ENCODE results near the gene MPP3. TPM values are rescaled to one million over a fixed set of nuclear protein-coding genes. Genes with fewer than 3 reads are reported as not detected.
"Not testable (repeated sequence)": the region's sequence is repeated elsewhere in the genome, so short reads cannot be mapped to it uniquely, and the experiment has no call there.

The MPP3 gene
- total RNA-seq, 2 donors from 2014 or later, result 30.7 to 74.2 TPM

- DNase-seq, result no peak
- no peak for ATAC-seq
- intact Hi-C loops (cut with DNase I), result no loop called here
Measured at GRCh38 chr17:43816336-43817320, 16.3 kb downstream of the MPP3 start.

GRCh38 chr17:43814714-43815113, 18.2 kb downstream of the MPP3 start:
- ATAC-seq (no peak), DNase-seq (no peak)
- intact Hi-C loops (cut with DNase I), result no loop called here

- DNase-seq (no peak), ATAC-seq (no peak)
- intact Hi-C loops (cut with DNase I), result no loop called here
Measured at GRCh38 chr17:43814026-43814425, 18.9 kb downstream of the MPP3 start.

- DNase-seq, result no peak
- intact Hi-C loops (cut with DNase I), result no loop called here
- ATAC-seq, result no peak
Measured at GRCh38 chr17:43813386-43813785, 19.6 kb downstream of the MPP3 start.

GRCh38 chr17:43812396-43813265, 20.3 kb downstream of the MPP3 start:
- ATAC-seq, result no peak
- intact Hi-C loops (cut with DNase I), result no loop called here

GRCh38 chr17:43810823-43811222, 22.1 kb downstream of the MPP3 start:
- DNase-seq, result no peak
- intact Hi-C loops (cut with DNase I), result no loop called here
- no peak for ATAC-seq

More at GRCh38 chr17:43812396-43813265, 20.3 kb downstream of the MPP3 start:
- DNase-seq, result no peak

- no peak for DNase-seq
- intact Hi-C loops (cut with DNase I), result no loop called here
- ATAC-seq, result no peak
Measured at GRCh38 chr17:43810226-43810715, 22.7 kb downstream of the MPP3 start.

GRCh38 chr17:43809121-43809520, 23.8 kb downstream of the MPP3 start:
- DNase-seq (no peak), ATAC-seq (peak in 1 of 2 donors; percentile 45)
- intact Hi-C loops (cut with DNase I), result no loop called here

- intact Hi-C loops (cut with DNase I), result no loop called here
- DNase-seq (no peak), ATAC-seq (no peak)
Measured at GRCh38 chr17:43808076-43808475, 24.9 kb downstream of the MPP3 start.

GRCh38 chr17:43805117-43805516, 27.8 kb downstream of the MPP3 start:
- ATAC-seq, result no peak
- intact Hi-C loops (cut with DNase I), result no loop called here
- DNase-seq, result no peak

GRCh38 chr17:43803758-43804157, 29.2 kb downstream of the MPP3 start:
- intact Hi-C loops (cut with DNase I), result no loop called here
- ATAC-seq (no peak), DNase-seq (no peak)

GRCh38 chr17:43801844-43802243, 31.1 kb downstream of the MPP3 start:
- DNase-seq, result no peak
- no peak for ATAC-seq
- intact Hi-C loops (cut with DNase I), result no loop called here

GRCh38 chr17:43800736-43801135, 32.2 kb downstream of the MPP3 start:
- intact Hi-C loops (cut with DNase I), result no loop called here
- no peak for DNase-seq
- no peak for ATAC-seq

GRCh38 chr17:43799047-43799446, 33.9 kb downstream of the MPP3 start:
- no peak for DNase-seq
- intact Hi-C loops (cut with DNase I), result no loop called here
- no peak for ATAC-seq

GRCh38 chr17:43798024-43798423, 34.9 kb downstream of the MPP3 start:
- intact Hi-C loops (cut with DNase I); DNase-seq; ATAC-seq: not testable (repeated sequence)

- DNase-seq; intact Hi-C loops (cut with DNase I); ATAC-seq: not testable (repeated sequence)
Measured at GRCh38 chr17:43792668-43793067, 40.3 kb downstream of the MPP3 start.

GRCh38 chr17:43791589-43791988, 41.4 kb downstream of the MPP3 start:
- ATAC-seq, result peak in 1 of 2 donors; percentile 68
- DNase-seq, result no peak
- intact Hi-C loops (cut with DNase I), result no loop called here

GRCh38 chr17:43790311-43790940, 42.5 kb downstream of the MPP3 start:
- DNase-seq (no peak), ATAC-seq (peak; percentile 15 to 34)
- intact Hi-C loops (cut with DNase I), result no loop called here

GRCh38 chr17:43789482-43789881, 43.5 kb downstream of the MPP3 start:
- intact Hi-C loops (cut with DNase I), result no loop called here
- no peak for DNase-seq

More at GRCh38 chr17:43789482-43789881, 43.5 kb downstream of the MPP3 start:
- no peak for ATAC-seq
